Duodenal mucosa (tissue), 2 donors: ENCODE measurements around the gene PRKCZ.
A peak's percentile ranks its signal among the peaks of the same experiment; 100 is the strongest.

ENCODE experiments used
- H3K27ac ChIP-seq: one replicate; pipeline ENCODE4 v1.7.0; 2013; ENCODE audit warnings: low read depth, low read length
- H3K27me3 ChIP-seq, 2 donors: one replicate each; pipeline ENCODE4 v1.7.0; 2013; ENCODE audit warnings: low read length in 2 of 2, control low read depth in 1 of 2; ENCODE audit not compliant: insufficient read depth in 2 of 2, control insufficient read depth in 1 of 2
- H3K36me3 ChIP-seq, 2 donors: one replicate each; pipeline ENCODE4 v1.7.0; 2013; ENCODE audit warnings: low read length in 2 of 2, control low read depth in 1 of 2; ENCODE audit not compliant: insufficient read depth in 2 of 2, control insufficient read depth in 1 of 2
- H3K4me1 ChIP-seq, 2 donors: one replicate each; pipeline ENCODE4 v1.7.0; 2013; ENCODE audit warnings: low read length in 2 of 2, control low read depth in 1 of 2; ENCODE audit not compliant: insufficient read depth in 2 of 2, control insufficient read depth in 1 of 2
- H3K4me3 ChIP-seq, 2 donors: one replicate each; pipeline ENCODE4 v1.7.0; 2013; ENCODE audit warnings: low read length in 2 of 2, low read depth in 1 of 2
- H3K9ac ChIP-seq, 2 donors: one replicate each; pipeline ENCODE4 v1.7.0; 2013; ENCODE audit warnings: low read length in 2 of 2, low read depth in 1 of 2
- H3K9me3 ChIP-seq, 2 donors: one replicate each; pipeline ENCODE4 v1.7.0; 2013; ENCODE audit warnings: low read length in 2 of 2, control low read depth in 1 of 2; ENCODE audit not compliant: control insufficient read depth in 1 of 2

Gene PRKCZ

DNA sequence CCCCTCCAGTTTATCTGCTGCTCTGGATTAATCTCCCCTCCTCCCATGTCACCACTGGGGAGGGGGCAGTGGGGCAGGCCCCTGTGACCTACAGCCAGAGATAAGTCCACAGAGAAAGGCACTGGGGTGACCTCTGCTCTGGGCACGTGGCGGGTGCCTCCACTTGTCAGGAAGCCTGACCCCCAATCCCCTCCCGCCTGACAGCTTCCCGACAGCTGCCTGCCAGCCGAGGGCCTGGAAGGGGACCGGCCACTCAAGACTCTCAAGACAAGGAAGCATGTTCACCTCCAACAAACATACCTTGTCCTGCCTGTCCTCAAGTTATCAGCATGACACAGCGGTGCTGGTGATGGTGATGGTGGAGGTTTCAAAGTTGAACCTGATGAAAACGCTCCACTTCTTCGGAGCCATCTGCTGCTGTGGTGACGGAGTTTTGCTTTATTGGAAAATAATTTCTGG is 147.5 kb downstream of the PRKCZ start:
- peaks cover 22 to 30% of the 10 kb centered on the region in 2 donors for H3K4me1 ChIP-seq
- H3K27ac ChIP-seq = no peak overlapping the region
- H3K36me3 ChIP-seq = no peaks in the 10 kb centered on the region
- no peak overlapping the region for H3K4me3 ChIP-seq
- H3K27me3 ChIP-seq = no peaks in the 10 kb centered on the region
- H3K9me3 ChIP-seq = no peaks in the 10 kb centered on the region
- H3K9ac ChIP-seq = no peak overlapping the region

DNA sequence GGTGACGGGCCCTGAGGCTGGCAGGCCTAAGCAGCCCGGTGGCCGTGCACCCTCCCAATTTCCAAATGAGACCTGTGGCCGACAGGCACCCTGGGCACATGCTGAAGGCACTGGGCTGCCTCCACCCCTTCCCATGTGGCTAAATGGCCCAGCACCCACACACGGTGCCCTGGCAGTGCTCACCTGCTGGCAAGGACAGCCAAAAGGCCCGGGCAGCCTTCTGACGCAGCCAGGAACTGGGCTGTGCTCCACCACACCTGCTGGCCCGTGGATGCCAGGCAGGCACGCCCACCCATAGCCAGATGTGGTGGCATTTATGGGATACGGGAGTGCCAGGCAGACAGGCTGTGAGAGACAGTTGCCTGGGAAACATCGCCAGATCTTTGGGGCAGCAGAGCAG is 148.4 kb downstream of the PRKCZ start:
- Histone ChIP-seq H3K9ac (peak overlapping the region; percentile 7 to 41), H3K9me3 (no peaks in the 10 kb centered on the region), H3K27me3 (no peaks in the 10 kb centered on the region), H3K36me3 (no peaks in the 10 kb centered on the region), H3K4me1 (peaks cover 22 to 24% of the 10 kb centered on the region in 2 donors), H3K4me3 (peak overlapping the region in 1 of 2 donors; percentile 36), H3K27ac (peak overlapping the region; percentile 68)

DNA sequence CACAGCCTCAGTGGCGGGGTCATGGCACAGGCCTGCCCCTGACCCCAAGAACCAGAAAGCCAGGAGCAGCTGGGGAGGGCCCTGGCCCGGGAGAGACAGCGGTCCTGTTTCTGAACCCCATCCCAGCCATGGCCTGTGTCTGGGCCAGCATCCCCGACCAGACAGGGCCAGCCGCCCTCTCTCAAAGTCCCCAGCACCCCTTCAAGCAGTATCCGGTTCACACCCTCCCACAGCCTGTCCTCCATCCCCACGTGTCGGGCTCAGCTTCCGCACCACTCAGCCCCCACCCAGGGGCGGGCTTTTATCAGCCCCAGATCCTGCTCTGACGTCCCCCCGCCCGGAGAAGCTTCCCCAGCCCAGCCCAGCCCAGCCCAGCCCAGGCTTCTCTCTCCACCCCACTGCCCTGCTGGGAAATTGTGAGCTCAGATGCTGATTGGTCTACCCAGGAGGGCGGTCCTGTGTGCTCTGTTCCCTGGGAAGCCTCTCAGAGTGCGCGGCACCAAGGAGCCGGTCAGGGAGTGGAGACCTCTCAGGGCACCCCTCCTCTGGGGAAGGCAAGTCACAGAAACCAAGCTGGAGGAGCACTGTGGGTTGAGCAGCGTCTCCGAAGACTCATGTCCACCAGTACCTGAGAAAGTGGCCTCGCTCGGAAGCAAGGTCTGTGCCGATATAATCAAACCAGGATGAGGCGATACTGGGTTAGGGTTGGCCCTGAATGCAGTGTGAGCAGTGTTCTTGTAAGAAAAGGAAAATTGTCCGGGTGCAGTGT is 149.0 kb downstream of the PRKCZ start:
- H3K4me1 ChIP-seq = peaks cover 18 to 26% of the 10 kb centered on the region in 2 donors
- no peaks in the 10 kb centered on the region for H3K9me3 ChIP-seq
- H3K36me3 ChIP-seq = no peaks in the 10 kb centered on the region
- H3K27ac ChIP-seq = peak overlapping the region; percentile 68
- H3K27me3 ChIP-seq = no peaks in the 10 kb centered on the region
- H3K4me3 ChIP-seq = peak overlapping the region; percentile 80 to 86
- H3K9ac ChIP-seq = peak overlapping the region; percentile 48 to 92

DNA sequence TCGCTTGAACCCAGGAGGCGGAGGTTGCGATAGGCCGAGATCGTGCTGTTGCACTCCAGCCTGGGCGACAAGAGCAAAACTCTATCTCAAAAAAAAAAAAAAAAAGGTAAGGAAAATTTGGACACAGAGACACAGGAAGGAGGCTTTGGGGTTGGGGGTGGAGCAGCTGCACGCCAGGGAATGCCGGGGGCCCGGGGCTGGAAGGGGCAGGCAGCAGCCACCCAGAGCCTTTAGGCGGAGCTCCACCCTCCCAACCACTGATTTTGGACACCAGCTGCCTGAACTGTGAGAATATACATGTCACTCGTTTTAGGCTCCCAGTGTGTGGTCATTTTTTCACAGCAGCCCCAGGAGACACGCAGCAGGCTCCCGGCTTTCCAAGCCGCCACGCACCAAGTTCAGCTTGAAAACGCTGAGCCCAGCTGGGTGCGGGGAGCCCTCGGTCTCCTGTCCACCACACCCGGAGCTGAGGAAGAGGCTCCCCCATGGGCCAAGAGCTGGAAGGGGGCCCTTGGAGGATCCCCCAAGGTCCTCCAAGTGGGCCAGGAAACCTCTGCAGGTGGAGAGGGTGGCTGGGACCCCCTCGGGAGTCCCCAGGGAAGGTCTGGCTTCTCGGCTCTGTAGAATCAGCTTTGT is 150.2 kb downstream of the PRKCZ start:
- Histone ChIP-seq H3K36me3 (no peaks in the 10 kb centered on the region), H3K4me1 (peaks cover 15 to 29% of the 10 kb centered on the region in 2 donors), H3K4me3 (no peak overlapping the region), H3K9me3 (no peaks in the 10 kb centered on the region), H3K9ac (no peak overlapping the region), H3K27me3 (no peaks in the 10 kb centered on the region), H3K27ac (no peak overlapping the region)

DNA sequence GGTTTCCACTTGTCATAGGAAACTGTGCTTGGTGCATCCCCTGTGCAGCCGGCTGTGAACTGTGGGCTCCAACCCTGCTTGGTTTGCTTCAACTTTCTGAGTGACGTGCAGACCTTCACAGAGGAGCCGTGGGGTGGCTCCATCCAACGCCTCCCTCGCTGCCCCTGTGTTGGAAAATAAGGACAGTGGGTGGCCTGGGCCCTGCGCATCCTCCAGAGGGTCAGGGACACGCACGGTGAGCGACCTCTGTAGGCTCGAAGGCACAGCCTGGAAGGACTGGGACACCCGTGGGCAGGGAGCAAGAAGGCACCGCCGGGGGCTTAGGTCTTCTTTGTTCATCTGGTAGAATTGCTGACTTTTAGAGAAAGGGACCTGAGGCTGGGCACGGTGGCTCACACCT is 150.9 kb downstream of the PRKCZ start:
- H3K9me3 ChIP-seq = no peaks in the 10 kb centered on the region
- H3K4me1 ChIP-seq = peaks cover 18 to 31% of the 10 kb centered on the region in 2 donors

DNA sequence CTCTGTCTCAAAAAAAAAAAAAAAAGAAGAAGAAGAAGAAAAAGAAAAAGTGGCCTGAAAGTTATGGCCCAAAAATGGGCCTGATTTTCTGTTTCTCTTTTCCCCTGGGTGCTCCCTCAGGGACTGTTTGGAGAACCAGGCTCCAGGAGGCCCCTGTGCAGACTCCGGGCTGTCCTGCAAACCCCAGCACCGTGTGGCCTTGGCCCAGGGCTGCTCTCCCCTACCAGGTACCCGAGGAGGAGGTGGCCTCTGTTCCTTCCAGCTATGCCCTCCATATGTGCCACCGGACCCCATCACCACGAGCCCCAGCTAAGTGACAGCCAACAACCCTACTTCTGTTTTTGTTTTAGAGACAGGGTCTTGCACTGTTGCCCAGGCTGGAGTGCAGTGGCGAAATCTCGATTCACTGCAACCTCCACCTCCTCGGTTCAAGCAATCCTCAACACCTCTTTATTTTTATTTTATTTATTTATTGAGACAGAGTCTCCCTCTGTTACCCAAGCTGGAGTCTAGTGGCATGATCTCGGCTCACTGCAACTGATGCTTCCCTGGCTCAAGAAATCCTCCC is 151.9 kb downstream of the PRKCZ start:
- Histone ChIP-seq H3K27me3 (no peaks in the 10 kb centered on the region), H3K4me1 (peaks cover 19 to 38% of the 10 kb centered on the region in 2 donors), H3K9ac (no peak overlapping the region), H3K9me3 (no peaks in the 10 kb centered on the region), H3K4me3 (no peak overlapping the region), H3K36me3 (no peaks in the 10 kb centered on the region), H3K27ac (no peak overlapping the region)

More for the DNA sequence above, 150.9 kb downstream of the PRKCZ start:
- no peaks in the 10 kb centered on the region for H3K36me3 ChIP-seq
- no peak overlapping the region for H3K9ac ChIP-seq
- no peak overlapping the region for H3K4me3 ChIP-seq
- no peak overlapping the region for H3K27ac ChIP-seq
- no peaks in the 10 kb centered on the region for H3K27me3 ChIP-seq

DNA sequence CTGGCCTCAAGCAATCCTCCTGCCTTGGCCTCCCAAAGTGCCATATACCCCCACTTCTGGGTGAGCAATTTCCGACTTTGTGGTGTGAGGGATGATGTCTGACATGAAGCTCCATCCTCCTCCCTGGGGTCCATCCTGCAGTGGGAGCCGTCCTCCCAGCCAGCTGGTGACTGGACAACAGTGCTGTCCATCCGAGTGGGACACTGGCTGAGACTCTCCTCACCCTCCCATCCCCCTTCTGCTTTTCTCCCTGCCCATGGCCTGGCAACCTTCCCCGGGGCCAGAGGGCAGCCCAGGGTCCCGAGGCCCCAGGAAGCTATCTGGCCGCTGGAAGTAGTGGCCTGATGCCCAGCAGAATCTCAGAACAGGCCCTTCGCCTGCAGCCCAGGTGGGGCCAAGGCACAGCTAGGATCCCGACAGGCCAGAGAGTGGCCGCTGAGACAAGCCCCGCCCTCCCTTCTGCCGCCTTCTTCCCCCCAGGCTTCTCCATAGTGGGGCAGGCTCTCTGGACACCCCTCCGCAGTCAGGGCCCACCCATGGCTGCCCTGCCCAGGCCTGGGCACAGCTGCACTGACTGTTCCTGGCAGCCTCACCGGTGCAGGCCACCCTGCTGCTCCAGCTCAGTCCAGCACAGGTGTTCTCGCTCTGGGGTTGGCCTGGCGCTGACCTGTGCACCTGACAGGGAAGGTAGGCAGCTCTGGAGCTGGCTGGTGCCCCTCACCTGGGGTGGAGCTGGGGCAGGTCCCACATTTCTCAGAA is 152.8 kb downstream of the PRKCZ start:
- no peaks in the 10 kb centered on the region for H3K36me3 ChIP-seq
- no peaks in the 10 kb centered on the region for H3K27me3 ChIP-seq
- no peak overlapping the region for H3K9ac ChIP-seq
- no peak overlapping the region for H3K4me3 ChIP-seq
- H3K27ac ChIP-seq = no peak overlapping the region
- H3K4me1 ChIP-seq = peaks cover 19 to 44% of the 10 kb centered on the region in 2 donors
- H3K9me3 ChIP-seq = no peaks in the 10 kb centered on the region

DNA sequence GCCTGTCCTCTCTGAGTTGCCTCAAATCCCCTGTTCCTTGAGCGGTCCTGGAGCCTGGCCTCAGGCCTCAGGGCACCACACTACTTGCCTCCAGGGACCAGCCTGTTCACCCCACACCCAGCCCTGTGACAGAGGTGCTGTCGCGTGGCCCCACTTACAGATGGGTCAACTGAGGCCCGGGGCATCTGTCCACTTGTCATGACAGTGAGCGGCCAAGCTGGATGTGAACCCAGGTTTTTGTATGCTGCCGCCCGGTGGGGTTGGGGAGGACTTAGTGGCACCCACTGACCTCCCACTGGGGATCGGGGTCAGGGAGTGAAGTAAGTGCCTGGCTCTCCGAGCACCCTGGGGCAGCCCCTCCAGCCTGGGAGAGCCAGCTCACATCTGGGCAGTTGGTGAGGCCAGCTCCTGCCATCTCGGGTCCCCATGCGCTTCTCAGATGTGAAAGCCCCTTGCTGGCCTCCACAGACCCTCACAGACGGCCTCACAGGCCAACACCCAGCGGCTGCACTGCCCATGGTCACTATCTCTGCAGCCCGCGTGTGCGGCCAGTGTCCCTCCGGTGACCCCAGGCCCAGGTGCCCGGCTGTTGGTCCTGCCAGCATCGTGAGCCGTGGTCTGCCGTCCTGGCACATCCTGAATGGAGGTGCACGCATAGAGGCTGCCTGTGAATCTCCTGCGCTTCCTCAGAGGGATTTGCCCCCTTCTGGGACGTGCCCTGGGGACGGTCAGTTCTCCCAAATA is 153.6 kb downstream of the PRKCZ start:
- H3K27ac ChIP-seq = peak overlapping the region; percentile 72
- H3K9me3 ChIP-seq = no peaks in the 10 kb centered on the region
- H3K9ac ChIP-seq = peak overlapping the region in 1 of 2 donors; percentile 15
- H3K27me3 ChIP-seq = no peaks in the 10 kb centered on the region
- H3K4me3 ChIP-seq = peak overlapping the region; percentile 30 to 61
- H3K4me1 ChIP-seq = peaks cover 17 to 44% of the 10 kb centered on the region in 2 donors
- no peaks in the 10 kb centered on the region for H3K36me3 ChIP-seq

DNA sequence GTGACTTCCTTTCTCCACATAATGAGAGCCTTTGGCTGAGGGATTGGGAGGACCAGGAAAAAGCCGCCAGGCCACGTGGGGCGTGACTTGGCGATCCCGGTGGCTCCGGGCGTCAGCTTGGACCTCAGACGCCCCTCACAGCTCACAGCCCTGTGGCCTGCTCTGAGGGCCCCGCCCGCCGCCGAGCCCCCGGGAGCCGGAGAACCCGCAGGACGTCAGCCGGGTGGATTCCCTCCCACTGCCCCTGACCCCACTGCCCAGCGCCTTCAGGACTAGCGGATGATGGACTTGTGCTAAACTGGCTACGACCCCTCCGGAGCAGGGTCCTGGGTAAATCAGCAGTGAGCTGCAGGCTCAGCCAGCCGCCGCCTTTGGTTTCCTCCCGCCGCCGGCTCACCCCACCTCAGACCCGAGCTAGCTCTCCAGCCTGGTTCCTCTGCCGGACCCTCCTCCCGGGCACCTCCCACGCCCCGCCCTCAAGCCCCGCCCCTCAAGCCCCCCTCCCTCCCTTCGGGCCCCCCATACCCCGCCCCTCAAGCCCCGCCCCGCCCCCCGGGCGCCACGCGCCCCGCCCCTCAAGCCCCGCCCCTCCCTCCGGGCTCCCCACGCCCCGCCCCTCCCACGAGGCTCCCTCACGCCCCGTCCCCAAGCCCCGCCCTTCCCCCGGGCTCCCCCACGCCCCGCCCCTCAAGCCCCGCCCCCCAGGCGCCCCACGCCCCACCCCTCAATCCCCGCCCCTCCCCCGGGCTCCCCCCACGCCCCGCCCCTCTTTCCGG is 154.4 kb downstream of the PRKCZ start:
- Histone ChIP-seq H3K4me3 (peak overlapping the region; percentile 30 to 61), H3K27ac (peak overlapping the region; percentile 72), H3K9me3 (no peaks in the 10 kb centered on the region), H3K27me3 (no peaks in the 10 kb centered on the region), H3K9ac (peak overlapping the region; percentile 43 to 66), H3K36me3 (no peaks in the 10 kb centered on the region), H3K4me1 (peaks cover 12 to 38% of the 10 kb centered on the region in 2 donors)
